Left cardiac atrium (tissue), 4 donors: Measurements from ENCODE around the gene DDX24. TPM values are rescaled to one million over a fixed set of nuclear protein-coding genes. Genes with fewer than 3 reads are reported as not detected.

Experiments
- ATAC-seq, 2 donors: fragments of 200-7000 bp; cut with Tn5 transposase; one replicate each; pipeline ENCODE4 v1.9.1; 2020; ENCODE audit warnings: mild to moderate bottlenecking in 2 of 2, moderate library complexity in 2 of 2
- DNase-seq: peaks from one replicate; pipeline ENCODE4 v3.0.0-alpha.2; 2020
- intact Hi-C, 2 donors: fragments of 100-400 bp; cut with DNase I; formaldehyde crosslinking; loops; one replicate each; pipeline versions ENCODE4 v1.14.1 to v1.15.1; 2022 to 2023
- total RNA-seq, 2 donors: library from RNA; stranded (reverse); fragmentation: NEBNext Ultra II Directional; extraction: Animal tissue kit (Norgen Biotek cat#: 25700); gene quantifications; one replicate each; pipeline ENCODE4 v1.2.1, GENCODE V29; 2021
- donor health status: DM: no; HTN: yes; CAD: no.
- donor health status: DM: no; HTN: yes; CAD: no; lungs with severe emphysema.
- donor health status: DM: yes; HTN: yes; CAD: no.
- donor health status: Dilated cardiomyopathy.

The DDX24 gene
- total RNA-seq, 2 donors from 2014 or later = 166 to 253 TPM

GRCh38 chr14:94052662-94053061, 28.3 kb downstream of the DDX24 start:
- intact Hi-C loops = no loop called here
- ATAC-seq (peak in 1 of 2 donors; percentile 10), DNase-seq (no peak)

- intact Hi-C loops = no loop called here
- no peak for DNase-seq
- no peak for ATAC-seq
Observed at GRCh38 chr14:94052199-94052598, 28.8 kb downstream of the DDX24 start.

- intact Hi-C loops = loop anchor here in 1 of 2 donors (2.0 kb wide), 1 partner anchor 85 kb away; no protein-coding TSS in a partner anchor
- no peak for DNase-seq
- ATAC-seq = no peak
Observed at GRCh38 chr14:94051779-94052178, 29.2 kb downstream of the DDX24 start.

DNA sequence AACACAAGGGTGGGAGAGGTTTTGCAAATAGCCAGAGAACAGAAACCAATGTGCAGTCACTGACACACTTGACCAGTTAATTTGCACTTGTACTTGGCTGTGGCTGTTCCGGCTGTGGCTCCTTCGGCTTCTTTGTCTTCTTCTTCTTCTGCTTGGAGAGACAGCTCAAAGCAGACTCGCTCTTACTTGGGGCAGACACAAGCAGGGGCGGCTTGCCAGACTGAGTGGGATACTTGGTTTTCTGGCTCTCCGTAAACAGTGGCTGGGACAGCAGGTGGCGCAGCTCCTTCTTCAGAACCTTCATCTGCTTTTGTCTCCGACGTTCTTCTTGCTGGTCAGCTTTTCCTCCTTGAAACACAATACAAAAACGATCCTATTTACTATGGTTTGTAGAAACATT, 29.9 kb downstream of the DDX24 start:
- ATAC-seq = peak; percentile 38 to 45
- intact Hi-C loops = loop anchor here in 1 of 2 donors (2.0 kb wide), 1 partner anchor 86 kb away; no protein-coding TSS in a partner anchor
- DNase-seq = peak; percentile 58

GRCh38 chr14:94050231-94050880, 30.6 kb downstream of the DDX24 start:
- peak; percentile 74 for DNase-seq
- peak; percentile 81 to 87 for ATAC-seq
- intact Hi-C loops = loop anchor here in 1 of 2 donors (2.0 kb wide), 1 partner anchor 86 kb away; no protein-coding TSS in a partner anchor

DNA sequence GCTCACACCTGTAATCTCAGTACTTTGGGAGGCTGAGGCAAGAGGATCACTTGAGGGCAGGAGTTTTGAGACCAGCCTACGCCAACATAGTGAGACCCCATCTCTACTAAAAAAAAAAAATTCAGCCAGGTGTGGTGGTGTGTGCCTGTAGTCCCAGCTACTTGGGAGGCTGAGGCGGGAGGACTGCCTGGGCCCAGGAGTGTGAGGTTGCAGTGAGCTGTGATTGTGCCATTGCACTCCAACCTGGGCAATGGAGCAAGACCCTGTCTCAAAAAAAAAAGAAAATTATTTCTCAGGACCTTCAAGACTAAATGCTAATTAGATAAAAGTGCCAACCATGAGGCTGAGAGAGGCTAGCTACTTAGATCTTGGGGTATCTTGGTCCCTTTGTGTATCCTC, 31.4 kb downstream of the DDX24 start:
- ATAC-seq = no peak
- intact Hi-C loops = loop anchor here in 1 of 2 donors (2.0 kb wide), 1 partner anchor 87 kb away; no protein-coding TSS in a partner anchor
- no peak for DNase-seq

- DNase-seq = no peak
- intact Hi-C loops = no loop called here
Observed at GRCh38 chr14:94048691-94049624, 32.0 kb downstream of the DDX24 start.

GRCh38 chr14:94047581-94047980, 33.4 kb downstream of the DDX24 start:
- no peak for DNase-seq
- intact Hi-C loops = no loop called here
- ATAC-seq = no peak

More at GRCh38 chr14:94048691-94049624, 32.0 kb downstream of the DDX24 start:
- ATAC-seq = no peak

- ATAC-seq (no peak), DNase-seq (no peak)
- intact Hi-C loops = no loop called here
Observed at GRCh38 chr14:94046696-94047250, 34.2 kb downstream of the DDX24 start.

GRCh38 chr14:94045563-94046345, 35.2 kb downstream of the DDX24 start:
- ATAC-seq (no peak), DNase-seq (no peak)
- intact Hi-C loops = no loop called here

DNA sequence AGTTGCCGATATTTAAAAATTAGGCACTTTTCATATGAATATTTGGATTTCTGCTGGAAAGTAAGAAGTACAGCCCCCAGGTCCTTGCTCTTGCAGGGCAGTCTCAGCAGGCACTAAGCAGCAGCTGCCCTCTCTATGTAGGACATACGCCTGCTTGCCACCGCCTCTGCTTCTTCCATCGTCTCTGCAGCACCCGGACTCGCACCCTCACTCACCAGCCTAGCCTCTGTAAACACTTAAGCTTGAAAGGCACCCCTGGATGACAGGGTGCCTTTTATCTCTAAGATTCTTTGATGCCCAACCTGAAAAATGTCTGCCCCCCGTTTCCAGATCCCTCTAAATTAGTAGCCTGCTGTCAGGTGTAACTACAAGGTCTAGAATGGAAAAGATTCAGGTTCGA, 35.9 kb downstream of the DDX24 start:
- intact Hi-C loops = no loop called here
- DNase-seq = no peak
- no peak for ATAC-seq

GRCh38 chr14:94044476-94045091, 36.4 kb downstream of the DDX24 start:
- DNase-seq = no peak
- intact Hi-C loops = no loop called here

GRCh38 chr14:94043756-94044475, 37.1 kb downstream of the DDX24 start:
- ATAC-seq (no peak), DNase-seq (no peak)
- intact Hi-C loops = no loop called here

More at GRCh38 chr14:94044476-94045091, 36.4 kb downstream of the DDX24 start:
- no peak for ATAC-seq

DNA sequence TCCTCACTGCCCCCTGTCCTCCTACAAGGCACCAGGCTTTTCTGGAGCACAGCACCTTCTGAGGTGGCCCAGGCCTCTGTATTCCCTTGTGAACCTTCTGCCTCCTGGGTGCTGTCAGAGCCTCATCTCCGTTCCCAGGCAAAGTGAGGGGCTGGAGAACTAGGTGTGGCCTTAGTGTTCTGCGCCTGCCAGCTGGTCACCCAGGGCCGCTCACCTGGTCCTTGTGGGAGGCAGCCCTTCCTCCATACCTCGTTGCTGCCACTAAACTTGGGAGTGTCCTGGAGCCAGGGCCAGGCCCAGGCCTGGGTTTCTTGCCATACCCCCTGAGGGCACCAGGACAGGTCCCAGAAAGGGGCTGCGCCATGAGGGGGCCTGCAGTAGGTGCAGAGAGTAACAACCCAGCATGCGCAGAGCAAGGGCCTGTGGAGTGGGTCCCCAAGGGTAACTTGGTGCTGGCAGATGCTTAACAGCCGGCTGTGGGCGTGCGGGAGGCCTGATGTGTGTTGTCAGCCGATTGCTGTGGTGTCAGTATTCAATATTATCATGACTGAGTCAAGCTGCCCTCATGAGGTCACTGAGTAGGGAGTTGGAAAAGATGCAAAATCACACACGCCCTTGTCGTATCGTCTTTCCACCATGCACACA, 37.8 kb downstream of the DDX24 start:
- intact Hi-C loops = no loop called here
- peak in 1 of 2 donors; percentile 16 for ATAC-seq
- no peak for DNase-seq

DNA sequence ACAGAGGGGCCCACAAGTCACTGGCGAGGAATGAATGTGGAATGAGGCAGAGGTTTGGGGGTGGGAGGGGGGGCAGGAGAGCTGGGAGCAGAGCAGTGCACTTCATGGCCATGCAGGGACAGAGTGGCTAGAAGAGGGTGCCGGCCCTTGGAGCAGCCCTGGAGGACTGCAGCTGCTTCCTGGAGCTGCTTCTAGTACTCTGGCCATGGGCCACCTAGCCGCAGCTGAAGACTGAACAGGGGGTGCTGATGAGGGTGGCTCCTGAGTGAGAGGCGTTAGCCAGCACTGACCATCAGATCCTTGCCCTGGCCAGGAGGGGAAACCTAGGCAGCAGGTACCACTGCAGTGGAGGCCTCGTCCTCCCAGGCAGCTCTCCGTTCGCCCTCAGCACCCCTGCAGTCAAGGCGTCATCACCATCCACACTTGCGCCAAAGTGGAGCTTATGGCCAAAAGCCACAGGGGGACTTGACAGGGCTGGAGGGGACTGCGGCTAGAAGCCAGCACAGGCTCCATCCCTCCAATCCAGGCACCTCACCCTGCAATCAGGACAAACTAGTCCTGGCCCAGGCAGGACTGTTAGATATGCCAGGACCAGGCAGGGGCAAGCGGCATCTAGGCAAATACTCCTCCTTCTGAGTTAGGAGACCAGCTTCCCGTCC, 38.4 kb downstream of the DDX24 start:
- intact Hi-C loops = no loop called here
- DNase-seq (no peak), ATAC-seq (peak; percentile 18 to 43)

GRCh38 chr14:94041551-94042346, 39.3 kb downstream of the DDX24 start:
- intact Hi-C loops = no loop called here
- peak; percentile 48 for DNase-seq
- peak; percentile 77 to 80 for ATAC-seq
